WTC11 (cell line): Measurements from ENCODE around the gene WWP2.

Source experiments
- ATF1 ChIP-seq: sonication (generic); formaldehyde crosslinking; IDR thresholded peaks from 2 replicates; pipeline ENCODE4 v1.8.1; 2023; ENCODE audit warnings: mild to moderate bottlenecking, moderate library complexity, missing genetic modification reagents
- SMAD3 ChIP-seq: sonication (generic); formaldehyde crosslinking; IDR thresholded peaks from 2 replicates; pipeline ENCODE4 v1.8.0; 2022; ENCODE audit warnings: missing genetic modification reagents, mild to moderate bottlenecking, borderline replicate concordance
- SP1 ChIP-seq: sonication (generic); formaldehyde crosslinking; conservative IDR thresholded peaks from 2 replicates; pipeline ENCODE4 v1.8.1; 2022; ENCODE audit warnings: missing genetic modification reagents
- ZBTB21 ChIP-seq: sonication (generic); formaldehyde crosslinking; IDR thresholded peaks from 2 replicates; pipeline ENCODE4 v1.8.1; 2023; ENCODE audit warnings: mild to moderate bottlenecking, missing genetic modification reagents, borderline replicate concordance
- TF ChIP-seq, protein P1 (sequence below): sonication (generic); formaldehyde crosslinking; IDR thresholded peaks from 2 replicates; pipeline ENCODE4 v1.8.0; 2023; ENCODE audit warnings: missing genetic modification reagents, mild to moderate bottlenecking, borderline replicate concordance
- TF ChIP-seq, protein P2 (sequence below): fragments of 200-600 bp; IDR thresholded peaks from 2 replicates; pipeline ENCODE4 v1.8.0; 2022; ENCODE audit warnings: antibody characterized with exemption
- TF ChIP-seq, protein P3 (sequence below): sonication (generic); formaldehyde crosslinking; IDR thresholded peaks from 2 replicates; pipeline ENCODE4 v1.8.0; 2022; ENCODE audit warnings: mild to moderate bottlenecking, missing genetic modification reagents
- TF ChIP-seq, protein P4 (sequence below): sonication (generic); formaldehyde crosslinking; IDR thresholded peaks from 2 replicates; pipeline ENCODE4 v1.8.0; 2022; ENCODE audit warnings: mild to moderate bottlenecking, missing genetic modification reagents
- TF ChIP-seq, protein P5 (sequence below): fragments of 250-450 bp; sonication (Bioruptor Pico); IDR thresholded peaks from 2 replicates; pipeline ENCODE4 v1.9.0; 2021; ENCODE audit warnings: moderate library complexity, mild to moderate bottlenecking, inconsistent platforms, borderline replicate concordance
- TF ChIP-seq, protein P6 (sequence below): sonication (generic); formaldehyde crosslinking; IDR thresholded peaks from 2 replicates; pipeline ENCODE4 v1.8.0; 2023; ENCODE audit warnings: missing genetic modification reagents
- TF ChIP-seq, protein P7 (sequence below): sonication (generic); formaldehyde crosslinking; IDR thresholded peaks from 2 replicates; pipeline ENCODE4 v1.8.1; 2023; ENCODE audit warnings: mild to moderate bottlenecking, missing genetic modification reagents, moderate library complexity
- TF ChIP-seq, protein P8 (sequence below): sonication (generic); formaldehyde crosslinking; conservative IDR thresholded peaks from 2 replicates; pipeline ENCODE4 v1.8.1; 2023; ENCODE audit warnings: mild to moderate bottlenecking, low read depth, missing genetic modification reagents, moderate library complexity

DNA sequence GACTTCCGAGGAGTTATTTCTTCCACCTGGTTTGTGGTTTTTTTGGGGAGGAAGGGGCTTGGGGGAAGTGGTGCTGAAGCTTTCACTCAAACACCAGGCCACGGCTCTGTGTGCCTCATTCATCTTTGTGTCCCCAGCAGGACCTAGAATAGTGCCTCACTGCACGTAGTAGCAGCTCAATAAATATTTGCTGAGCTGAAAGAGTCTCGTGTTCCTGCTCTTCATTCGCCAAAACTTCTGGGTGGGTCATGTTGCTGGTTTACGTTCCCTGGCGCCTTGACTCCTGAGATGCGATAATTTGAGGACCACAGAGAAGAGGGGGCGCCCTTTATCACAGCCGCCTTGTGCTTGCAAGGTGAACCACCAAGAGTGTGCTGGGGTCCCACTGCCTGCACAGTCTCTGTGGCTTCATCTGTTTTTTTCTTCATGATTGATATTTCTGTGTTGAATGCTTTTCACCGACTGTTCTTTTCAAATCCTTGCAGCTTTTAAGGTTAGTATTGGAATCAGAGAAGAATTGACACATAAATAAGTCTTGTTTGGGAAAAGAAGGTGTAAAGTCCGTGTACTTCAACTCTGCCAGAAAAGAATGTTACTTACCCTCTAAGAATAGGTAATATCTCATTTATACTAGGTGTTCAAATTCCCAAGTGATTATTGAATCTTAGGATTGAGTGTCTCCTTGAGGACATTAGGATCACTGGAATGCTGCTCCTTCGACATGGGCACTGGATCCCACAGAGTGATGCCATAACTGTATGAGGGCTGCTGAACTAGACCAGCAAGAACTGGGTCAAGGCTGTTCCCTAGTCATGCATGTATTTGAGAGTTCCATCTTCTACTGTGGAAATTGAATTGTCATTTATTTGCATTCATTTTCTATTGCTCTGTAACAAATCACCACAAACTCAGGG lies 96.3 kb downstream of the WWP2 start:
- TF ChIP-seq, protein P1, sequence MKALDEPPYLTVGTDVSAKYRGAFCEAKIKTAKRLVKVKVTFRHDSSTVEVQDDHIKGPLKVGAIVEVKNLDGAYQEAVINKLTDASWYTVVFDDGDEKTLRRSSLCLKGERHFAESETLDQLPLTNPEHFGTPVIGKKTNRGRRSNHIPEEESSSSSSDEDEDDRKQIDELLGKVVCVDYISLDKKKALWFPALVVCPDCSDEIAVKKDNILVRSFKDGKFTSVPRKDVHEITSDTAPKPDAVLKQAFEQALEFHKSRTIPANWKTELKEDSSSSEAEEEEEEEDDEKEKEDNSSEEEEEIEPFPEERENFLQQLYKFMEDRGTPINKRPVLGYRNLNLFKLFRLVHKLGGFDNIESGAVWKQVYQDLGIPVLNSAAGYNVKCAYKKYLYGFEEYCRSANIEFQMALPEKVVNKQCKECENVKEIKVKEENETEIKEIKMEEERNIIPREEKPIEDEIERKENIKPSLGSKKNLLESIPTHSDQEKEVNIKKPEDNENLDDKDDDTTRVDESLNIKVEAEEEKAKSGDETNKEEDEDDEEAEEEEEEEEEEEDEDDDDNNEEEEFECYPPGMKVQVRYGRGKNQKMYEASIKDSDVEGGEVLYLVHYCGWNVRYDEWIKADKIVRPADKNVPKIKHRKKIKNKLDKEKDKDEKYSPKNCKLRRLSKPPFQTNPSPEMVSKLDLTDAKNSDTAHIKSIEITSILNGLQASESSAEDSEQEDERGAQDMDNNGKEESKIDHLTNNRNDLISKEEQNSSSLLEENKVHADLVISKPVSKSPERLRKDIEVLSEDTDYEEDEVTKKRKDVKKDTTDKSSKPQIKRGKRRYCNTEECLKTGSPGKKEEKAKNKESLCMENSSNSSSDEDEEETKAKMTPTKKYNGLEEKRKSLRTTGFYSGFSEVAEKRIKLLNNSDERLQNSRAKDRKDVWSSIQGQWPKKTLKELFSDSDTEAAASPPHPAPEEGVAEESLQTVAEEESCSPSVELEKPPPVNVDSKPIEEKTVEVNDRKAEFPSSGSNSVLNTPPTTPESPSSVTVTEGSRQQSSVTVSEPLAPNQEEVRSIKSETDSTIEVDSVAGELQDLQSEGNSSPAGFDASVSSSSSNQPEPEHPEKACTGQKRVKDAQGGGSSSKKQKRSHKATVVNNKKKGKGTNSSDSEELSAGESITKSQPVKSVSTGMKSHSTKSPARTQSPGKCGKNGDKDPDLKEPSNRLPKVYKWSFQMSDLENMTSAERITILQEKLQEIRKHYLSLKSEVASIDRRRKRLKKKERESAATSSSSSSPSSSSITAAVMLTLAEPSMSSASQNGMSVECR (CRISPR knock-in tag): no peak
- no peak for TF ChIP-seq SP1 (CRISPR knock-in tag)
- TF ChIP-seq, protein P2, sequence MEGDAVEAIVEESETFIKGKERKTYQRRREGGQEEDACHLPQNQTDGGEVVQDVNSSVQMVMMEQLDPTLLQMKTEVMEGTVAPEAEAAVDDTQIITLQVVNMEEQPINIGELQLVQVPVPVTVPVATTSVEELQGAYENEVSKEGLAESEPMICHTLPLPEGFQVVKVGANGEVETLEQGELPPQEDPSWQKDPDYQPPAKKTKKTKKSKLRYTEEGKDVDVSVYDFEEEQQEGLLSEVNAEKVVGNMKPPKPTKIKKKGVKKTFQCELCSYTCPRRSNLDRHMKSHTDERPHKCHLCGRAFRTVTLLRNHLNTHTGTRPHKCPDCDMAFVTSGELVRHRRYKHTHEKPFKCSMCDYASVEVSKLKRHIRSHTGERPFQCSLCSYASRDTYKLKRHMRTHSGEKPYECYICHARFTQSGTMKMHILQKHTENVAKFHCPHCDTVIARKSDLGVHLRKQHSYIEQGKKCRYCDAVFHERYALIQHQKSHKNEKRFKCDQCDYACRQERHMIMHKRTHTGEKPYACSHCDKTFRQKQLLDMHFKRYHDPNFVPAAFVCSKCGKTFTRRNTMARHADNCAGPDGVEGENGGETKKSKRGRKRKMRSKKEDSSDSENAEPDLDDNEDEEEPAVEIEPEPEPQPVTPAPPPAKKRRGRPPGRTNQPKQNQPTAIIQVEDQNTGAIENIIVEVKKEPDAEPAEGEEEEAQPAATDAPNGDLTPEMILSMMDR: no peak
- TF ChIP-seq ATF1: no peak
- TF ChIP-seq, protein P3, sequence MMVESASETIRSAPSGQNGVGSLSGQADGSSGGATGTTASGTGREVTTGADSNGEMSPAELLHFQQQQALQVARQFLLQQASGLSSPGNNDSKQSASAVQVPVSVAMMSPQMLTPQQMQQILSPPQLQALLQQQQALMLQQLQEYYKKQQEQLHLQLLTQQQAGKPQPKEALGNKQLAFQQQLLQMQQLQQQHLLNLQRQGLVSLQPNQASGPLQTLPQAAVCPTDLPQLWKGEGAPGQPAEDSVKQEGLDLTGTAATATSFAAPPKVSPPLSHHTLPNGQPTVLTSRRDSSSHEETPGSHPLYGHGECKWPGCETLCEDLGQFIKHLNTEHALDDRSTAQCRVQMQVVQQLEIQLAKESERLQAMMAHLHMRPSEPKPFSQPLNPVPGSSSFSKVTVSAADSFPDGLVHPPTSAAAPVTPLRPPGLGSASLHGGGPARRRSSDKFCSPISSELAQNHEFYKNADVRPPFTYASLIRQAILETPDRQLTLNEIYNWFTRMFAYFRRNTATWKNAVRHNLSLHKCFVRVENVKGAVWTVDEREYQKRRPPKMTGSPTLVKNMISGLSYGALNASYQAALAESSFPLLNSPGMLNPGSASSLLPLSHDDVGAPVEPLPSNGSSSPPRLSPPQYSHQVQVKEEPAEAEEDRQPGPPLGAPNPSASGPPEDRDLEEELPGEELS (CRISPR knock-in tag): no peak
- no peak for TF ChIP-seq ZBTB21 (CRISPR knock-in tag)
- TF ChIP-seq, protein P4, sequence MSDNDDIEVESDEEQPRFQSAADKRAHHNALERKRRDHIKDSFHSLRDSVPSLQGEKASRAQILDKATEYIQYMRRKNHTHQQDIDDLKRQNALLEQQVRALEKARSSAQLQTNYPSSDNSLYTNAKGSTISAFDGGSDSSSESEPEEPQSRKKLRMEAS (CRISPR knock-in tag): no peak
- TF ChIP-seq, protein P5, sequence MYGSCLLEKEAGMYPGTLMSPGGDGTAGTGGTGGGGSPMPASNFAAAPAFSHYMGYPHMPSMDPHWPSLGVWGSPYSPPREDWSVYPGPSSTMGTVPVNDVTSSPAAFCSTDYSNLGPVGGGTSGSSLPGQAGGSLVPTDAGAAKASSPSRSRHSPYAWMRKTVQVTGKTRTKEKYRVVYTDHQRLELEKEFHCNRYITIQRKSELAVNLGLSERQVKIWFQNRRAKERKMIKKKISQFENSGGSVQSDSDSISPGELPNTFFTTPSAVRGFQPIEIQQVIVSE (CRISPR knock-in tag): no peak
- TF ChIP-seq, protein P6, sequence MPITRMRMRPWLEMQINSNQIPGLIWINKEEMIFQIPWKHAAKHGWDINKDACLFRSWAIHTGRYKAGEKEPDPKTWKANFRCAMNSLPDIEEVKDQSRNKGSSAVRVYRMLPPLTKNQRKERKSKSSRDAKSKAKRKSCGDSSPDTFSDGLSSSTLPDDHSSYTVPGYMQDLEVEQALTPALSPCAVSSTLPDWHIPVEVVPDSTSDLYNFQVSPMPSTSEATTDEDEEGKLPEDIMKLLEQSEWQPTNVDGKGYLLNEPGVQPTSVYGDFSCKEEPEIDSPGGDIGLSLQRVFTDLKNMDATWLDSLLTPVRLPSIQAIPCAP (CRISPR knock-in tag): no peak
- TF ChIP-seq, protein P7, sequence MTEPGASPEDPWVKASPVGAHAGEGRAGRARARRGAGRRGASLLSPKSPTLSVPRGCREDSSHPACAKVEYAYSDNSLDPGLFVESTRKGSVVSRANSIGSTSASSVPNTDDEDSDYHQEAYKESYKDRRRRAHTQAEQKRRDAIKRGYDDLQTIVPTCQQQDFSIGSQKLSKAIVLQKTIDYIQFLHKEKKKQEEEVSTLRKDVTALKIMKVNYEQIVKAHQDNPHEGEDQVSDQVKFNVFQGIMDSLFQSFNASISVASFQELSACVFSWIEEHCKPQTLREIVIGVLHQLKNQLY: no peak
- TF ChIP-seq, protein P8, sequence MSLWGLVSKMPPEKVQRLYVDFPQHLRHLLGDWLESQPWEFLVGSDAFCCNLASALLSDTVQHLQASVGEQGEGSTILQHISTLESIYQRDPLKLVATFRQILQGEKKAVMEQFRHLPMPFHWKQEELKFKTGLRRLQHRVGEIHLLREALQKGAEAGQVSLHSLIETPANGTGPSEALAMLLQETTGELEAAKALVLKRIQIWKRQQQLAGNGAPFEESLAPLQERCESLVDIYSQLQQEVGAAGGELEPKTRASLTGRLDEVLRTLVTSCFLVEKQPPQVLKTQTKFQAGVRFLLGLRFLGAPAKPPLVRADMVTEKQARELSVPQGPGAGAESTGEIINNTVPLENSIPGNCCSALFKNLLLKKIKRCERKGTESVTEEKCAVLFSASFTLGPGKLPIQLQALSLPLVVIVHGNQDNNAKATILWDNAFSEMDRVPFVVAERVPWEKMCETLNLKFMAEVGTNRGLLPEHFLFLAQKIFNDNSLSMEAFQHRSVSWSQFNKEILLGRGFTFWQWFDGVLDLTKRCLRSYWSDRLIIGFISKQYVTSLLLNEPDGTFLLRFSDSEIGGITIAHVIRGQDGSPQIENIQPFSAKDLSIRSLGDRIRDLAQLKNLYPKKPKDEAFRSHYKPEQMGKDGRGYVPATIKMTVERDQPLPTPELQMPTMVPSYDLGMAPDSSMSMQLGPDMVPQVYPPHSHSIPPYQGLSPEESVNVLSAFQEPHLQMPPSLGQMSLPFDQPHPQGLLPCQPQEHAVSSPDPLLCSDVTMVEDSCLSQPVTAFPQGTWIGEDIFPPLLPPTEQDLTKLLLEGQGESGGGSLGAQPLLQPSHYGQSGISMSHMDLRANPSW (CRISPR knock-in tag): no peak
- no peak for TF ChIP-seq SMAD3 (CRISPR knock-in tag)
